SK-N-SH (cell line): Measurements from ENCODE around the gene AGO3. TPM values are rescaled to one million over a fixed set of nuclear protein-coding genes. Genes with fewer than 3 reads are reported as not detected.

Source experiments
- CTCF ChIA-PET: fragments of 300-600, 350-600 bp; formaldehyde crosslinking; extraction: SDS; loops from one replicate; lab custom pipeline; 2021; lab: Yijun Ruan, JAX
- POLR2A ChIA-PET: fragments of 350-600 bp; sonication (Branson Sonifier 250); formaldehyde crosslinking; extraction: SDS; loops from one replicate; lab custom pipeline; 2020; ENCODE audit warnings: antibody characterized with exemption, inconsistent platforms; lab: Yijun Ruan, JAX
- DNase-seq: peaks from one replicate; pipeline ENCODE4 v3.0.0; 2012
- H2AFZ ChIP-seq: fragments of 200-600 bp; sonication (generic); 2 replicates; pipeline ENCODE4 v1.8.1; 2016; ENCODE audit warnings: antibody characterized with exemption, mild to moderate bottlenecking, low read depth
- H3F3A ChIP-seq: fragments of 200-600 bp; sonication (generic); replicated peaks from 2 replicates; pipeline ENCODE3; 2016; ENCODE audit warnings: antibody characterized with exemption, mild to moderate bottlenecking; ENCODE audit not compliant: insufficient read depth
- H3K27ac ChIP-seq, 2 experiments: fragments of 200-500 bp in 1 of 2; fragments of 200-600 bp in 1 of 2; sonication (Bioruptor generic) in 1 of 2; sonication (generic), shearing (Covaris generic) in 1 of 2; 2 replicates each; pipeline versions ENCODE4 v1.5.1 to v1.6.1; 2014 to 2016; ENCODE audit warnings: low read depth in 2 of 2, inconsistent platforms in 1 of 2, low read length in 1 of 2, mild to moderate bottlenecking in 1 of 2, mixed read lengths in 1 of 2
- H3K27me3 ChIP-seq: fragments of 200-600 bp; sonication (generic), shearing (Covaris generic); 2 replicates; pipeline ENCODE4 v1.6.1; 2016; ENCODE audit warnings: mixed run types; ENCODE audit not compliant: insufficient read depth
- H3K36me3 ChIP-seq, 2 experiments: fragments of 200-500 bp in 1 of 2; fragments of 200-600 bp in 1 of 2; sonication (Bioruptor generic) in 1 of 2; sonication (generic) in 1 of 2; replicated peaks in 1 of 2; 2 replicates each; pipeline versions ENCODE3 to v1.5.1; 2014 to 2016; ENCODE audit warnings: low read length in 1 of 2, mild to moderate bottlenecking in 1 of 2; ENCODE audit not compliant: insufficient read depth in 2 of 2, control insufficient read depth in 1 of 2
- H3K4me1 ChIP-seq, 2 experiments: fragments of 200-500 bp in 1 of 2; fragments of 200-600 bp in 1 of 2; sonication (Bioruptor generic) in 1 of 2; sonication (generic), shearing (Covaris generic) in 1 of 2; 2 replicates each; pipeline versions ENCODE4 v1.5.1 to v1.6.1; 2014 to 2016; ENCODE audit warnings: low read depth in 1 of 2, low read length in 1 of 2, mixed run types in 1 of 2; ENCODE audit not compliant: insufficient read depth in 2 of 2, control insufficient read depth in 1 of 2
- H3K4me2 ChIP-seq: fragments of 200-600 bp; sonication (generic), shearing (Covaris generic); 2 replicates; pipeline ENCODE4 v1.6.1; 2017; ENCODE audit warnings: mixed run types
- H3K4me3 ChIP-seq, 2 experiments: fragments of 200-500 bp in 1 of 2; fragments of 200-600 bp in 1 of 2; sonication (Bioruptor generic) in 1 of 2; sonication (generic), shearing (Covaris generic) in 1 of 2; 2 replicates each; pipeline versions ENCODE4 v1.5.1 to v1.8.1; 2014 to 2016; ENCODE audit warnings: low read depth in 2 of 2, inconsistent platforms in 1 of 2, low read length in 1 of 2, mild to moderate bottlenecking in 1 of 2, mixed read lengths in 1 of 2, moderate library complexity in 1 of 2
- H3K79me2 ChIP-seq: fragments of 200-600 bp; sonication (generic); 2 replicates; pipeline ENCODE4 v1.8.1; 2017; ENCODE audit warnings: mild to moderate bottlenecking; ENCODE audit not compliant: insufficient read depth
- H3K9ac ChIP-seq: fragments of 200-600 bp; sonication (generic); 2 replicates; pipeline ENCODE4 v1.6.1; 2017; ENCODE audit warnings: mixed run types
- H3K9me2 ChIP-seq: fragments of 200-600 bp; sonication (generic); 2 replicates; pipeline ENCODE4 v1.6.1; 2017; ENCODE audit warnings: mixed run types
- H3K9me3 ChIP-seq: fragments of 200-600 bp; sonication (generic); 2 replicates; pipeline ENCODE4 v1.6.1; 2017; ENCODE audit warnings: mixed run types, mild to moderate bottlenecking, moderate library complexity
- H4K20me1 ChIP-seq: fragments of 200-600 bp; sonication (generic); 2 replicates; pipeline ENCODE4 v1.6.1; 2017; ENCODE audit warnings: mild to moderate bottlenecking, mixed run types; ENCODE audit not compliant: insufficient read depth
- CHD2 ChIP-seq: fragments of 150-350 bp; IDR thresholded peaks from 2 replicates; pipeline ENCODE4 v1.6.1; 2018; ENCODE audit warnings: low read length; ENCODE audit not compliant: partially characterized antibody
- CTCF ChIP-seq: fragments of 200-600 bp; sonication (generic); IDR thresholded peaks from 2 replicates; pipeline ENCODE4 v1.6.1; 2017; ENCODE audit warnings: antibody characterized with exemption, mild to moderate bottlenecking, moderate library complexity
- FOSL2 ChIP-seq: IDR thresholded peaks from 2 replicates; pipeline ENCODE4 v1.4.0; 2012; ENCODE audit warnings: low read depth, mild to moderate bottlenecking, moderate library complexity, borderline replicate concordance
- FOXM1 ChIP-seq: IDR thresholded peaks from 2 replicates; pipeline ENCODE4 v1.4.0; 2012; ENCODE audit warnings: low read depth, mild to moderate bottlenecking
- IRF3 ChIP-seq: fragments of 150-350 bp; IDR thresholded peaks from 2 replicates; pipeline ENCODE4 v1.6.1; 2016; ENCODE audit warnings: mild to moderate bottlenecking, low read depth, low read length
- JUND ChIP-seq: IDR thresholded peaks from 2 replicates; pipeline ENCODE4 v1.4.0; 2012
- MAX ChIP-seq: IDR thresholded peaks from 2 replicates; pipeline ENCODE4 v1.4.0; 2012; ENCODE audit warnings: low read depth
- MEF2A ChIP-seq: IDR thresholded peaks from 2 replicates; pipeline ENCODE4 v1.4.0; 2012; ENCODE audit warnings: low read depth, borderline replicate concordance
- MXI1 ChIP-seq: IDR thresholded peaks from 2 replicates; pipeline ENCODE4 v1.6.1; 2012; ENCODE audit warnings: mild to moderate bottlenecking, low read depth, low read length, improper control_type of control experiment
- RXRA ChIP-seq: IDR thresholded peaks from 2 replicates; pipeline ENCODE4 v1.4.0; 2012; ENCODE audit warnings: low read depth, mild to moderate bottlenecking, borderline replicate concordance
- SMC3 ChIP-seq: IDR thresholded peaks from 2 replicates; pipeline ENCODE4 v1.6.1; 2012; ENCODE audit warnings: low read depth, low read length, improper control_type of control experiment
- USF1 ChIP-seq: IDR thresholded peaks from 2 replicates; pipeline ENCODE4 v1.4.0; 2012; ENCODE audit warnings: low read depth, borderline replicate concordance
- USF2 ChIP-seq: fragments of 150-350 bp; IDR thresholded peaks from 2 replicates; pipeline ENCODE4 v1.6.1; 2017; ENCODE audit warnings: antibody characterized with exemption, low read length, low read depth, borderline replicate concordance
- ZBTB33 ChIP-seq: IDR thresholded peaks from 2 replicates; pipeline ENCODE4 v1.4.0; 2012; ENCODE audit warnings: low read depth, borderline replicate concordance
- WGBS: methylation state at CpG from one replicate; pipeline ENCODE4 v1.1.6; 2017; ENCODE audit warnings: low lambda C conversion rate; 5-methylcytosine and 5-hydroxymethylcytosine counted together
- polyA plus RNA-seq, 3 experiments: library from polyadenylated mRNA; depleted of rRNA; stranded (reverse); fragments of >200 nt; gene quantifications; 2 replicates each; pipeline ENCODE4 v1.2.3, GENCODE V29; 2012

AGO3 gene
- polyA plus RNA-seq, 1 of the 3 experiments (the other 2 are of a cell fraction) = 6.7 TPM

GRCh38 chr1:36006941-36007500 is 76.1 kb downstream of the AGO3 start:
- Histone ChIP-seq H3F3A (peaks cover 26% of the 10 kb centered on the region), H3K4me2 (no peak overlapping the region), H3K4me3 (no peak overlapping the region), H3K4me1 (peaks cover 0 to 14% of the 10 kb centered on the region in 2 experiments; a peak in 2 of 4 replicates), H3K27me3 (no peaks in the 10 kb centered on the region), H2AFZ (no peak overlapping the region), H3K79me2 (no peaks in the 10 kb centered on the region; the same call in 1 of the 2 replicates), H4K20me1 (no peaks in the 10 kb centered on the region), H3K9ac (no peak overlapping the region), H3K9me2 (no peaks in the 10 kb centered on the region), H3K36me3 (peaks cover 20 to 31% of the 10 kb centered on the region in 2 experiments), H3K9me3 (no peaks in the 10 kb centered on the region), H3K27ac (no peak overlapping the region)
- no peak for DNase-seq
- WGBS = 91% methylated on average over 3 of the region's 3 CpGs
- ChIA-PET CTCF (interaction anchor here (0.6 kb wide), 1 partner anchor 202 kb away, joined by 3 read pairs; no protein-coding TSS in a partner anchor), POLR2A (no interaction called here)
- no peak for TF ChIP-seq FOSL2
- TF ChIP-seq SMC3 = no peak
- no peak for TF ChIP-seq FOXM1
- TF ChIP-seq MEF2A = no peak
- no peak for TF ChIP-seq ZBTB33
- no peak for TF ChIP-seq IRF3
- no peak for TF ChIP-seq USF2
- TF ChIP-seq CTCF = no peak
- no peak for TF ChIP-seq MXI1
- TF ChIP-seq MAX = no peak
- no peak for TF ChIP-seq RXRA
- no peak for TF ChIP-seq USF1
- no peak for TF ChIP-seq JUND
- TF ChIP-seq CHD2 = no peak
